NCI-H446 treated with DMSO at 0.1 percent for 48 hours (cell line): Measurements from ENCODE around the gene AGK.
"Not testable (repeated sequence)": the region's sequence is repeated elsewhere in the genome, so short reads cannot be mapped to it uniquely, and the experiment has no call there.

ENCODE experiments used
- DNase-seq: peaks from one replicate; lab custom pipeline; 2025; lab: John Stamatoyannopoulos, UW

The AGK gene

GRCh38 chr7:141676618-141677017 is 125.4 kb downstream of the AGK start:
- DNase-seq = no peak

- DNase-seq = no peak
Measured at GRCh38 chr7:141679014-141679413, 127.8 kb downstream of the AGK start.

GRCh38 chr7:141685285-141686023 is 134.2 kb downstream of the AGK start:
- peak; percentile 68 for DNase-seq

GRCh38 chr7:141686074-141686473 is 134.9 kb downstream of the AGK start:
- no peak for DNase-seq

GRCh38 chr7:141686670-141687069 is 135.5 kb downstream of the AGK start:
- DNase-seq = no peak

GRCh38 chr7:141688043-141688442 is 136.8 kb downstream of the AGK start:
- DNase-seq = no peak

- not testable (repeated sequence) for DNase-seq
Measured at GRCh38 chr7:141689072-141689825, 138.0 kb downstream of the AGK start.

- DNase-seq = no peak
Measured at GRCh38 chr7:141691540-141691939, 140.3 kb downstream of the AGK start.

GRCh38 chr7:141691961-141692360 is 140.8 kb downstream of the AGK start:
- DNase-seq = no peak

GRCh38 chr7:141693082-141693481 is 141.9 kb downstream of the AGK start:
- no peak for DNase-seq

- no peak for DNase-seq
Measured at GRCh38 chr7:141695803-141696289, 144.6 kb downstream of the AGK start.

GRCh38 chr7:141696348-141696747 is 145.1 kb downstream of the AGK start:
- no peak for DNase-seq

- no peak for DNase-seq
Measured at GRCh38 chr7:141697211-141697871, 146.1 kb downstream of the AGK start.

GRCh38 chr7:141698247-141699015 is 147.2 kb downstream of the AGK start:
- no peak for DNase-seq

GRCh38 chr7:141699860-141700259 is 148.7 kb downstream of the AGK start:
- DNase-seq = no peak

GRCh38 chr7:141700296-141700847 is 149.2 kb downstream of the AGK start:
- no peak for DNase-seq

- DNase-seq = no peak
Measured at GRCh38 chr7:141700848-141701371, 149.7 kb downstream of the AGK start.

GRCh38 chr7:141701489-141702046 is 150.4 kb downstream of the AGK start:
- no peak for DNase-seq

- DNase-seq = no peak
Measured at GRCh38 chr7:141702047-141702567, 150.9 kb downstream of the AGK start, which contains the start of gene DENND11. Gene DENND11 (minus strand): TSS chr7:141702166. CDS start chr7:141702153, 13 bp downstream.

- DNase-seq = no peak
Measured at GRCh38 chr7:141702892-141703291, 151.7 kb downstream of the AGK start.

GRCh38 chr7:141704112-141704511 is 152.9 kb downstream of the AGK start:
- no peak for DNase-seq
